ENCODE data around the gene CASQ2.

DNA sequence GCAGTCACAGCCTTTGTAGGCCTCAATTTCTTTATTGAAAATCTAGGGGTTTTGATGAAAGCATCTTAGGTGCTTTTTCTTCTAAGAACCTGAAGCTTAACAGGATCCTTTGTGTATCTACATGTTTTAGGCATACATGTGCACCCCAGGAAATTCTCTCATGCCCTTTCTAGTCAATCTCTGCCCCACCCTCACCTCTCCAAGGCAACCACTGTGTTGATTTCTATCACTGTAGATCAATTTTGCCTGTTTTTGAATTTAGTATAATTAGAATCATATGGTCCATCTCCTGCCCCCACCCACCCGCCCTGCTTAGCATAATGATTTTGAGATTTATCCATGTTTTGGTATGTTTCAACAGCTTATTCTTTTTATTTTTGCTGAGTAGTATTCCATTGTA lies 107.4 kb downstream of the CASQ2 start:
- TF ChIP-seq POLR2A (IDR thresholded peaks at IDR 0.05) (no peak), CTCF (IDR thresholded peaks at IDR 0.05) (no peak)
